Smooth muscle cell (in vitro differentiated cells): Measurements from ENCODE around the gene DMKN. TPM values are rescaled to one million over a fixed set of nuclear protein-coding genes. Genes with fewer than 3 reads are reported as not detected.

Source experiments
- DNase-seq: peaks from one replicate; lab custom pipeline; 2025; ENCODE audit not compliant: unreplicated experiment; lab: John Stamatoyannopoulos, UW
- H2AFZ ChIP-seq: fragments of 200-600 bp; sonication (generic); 2 replicates; pipeline ENCODE4 v1.6.0; 2016; ENCODE audit warnings: antibody characterized with exemption, low read depth, mild to moderate bottlenecking
- H3F3A ChIP-seq: fragments of 200-600 bp; sonication (generic); 2 replicates; pipeline ENCODE4 v1.6.0; 2017; ENCODE audit warnings: antibody characterized with exemption, low read depth
- H3K27ac ChIP-seq: fragments of 200-600 bp; sonication (generic); 2 replicates; pipeline ENCODE4 v1.5.1; 2016; ENCODE audit warnings: low read depth, mild to moderate bottlenecking
- H3K27me3 ChIP-seq: fragments of 200-600 bp; sonication (generic); 2 replicates; pipeline ENCODE4 v1.6.1; 2016; ENCODE audit warnings: low read depth, mild to moderate bottlenecking
- H3K36me3 ChIP-seq: fragments of 200-600 bp; sonication (generic); 2 replicates; pipeline ENCODE4 v1.5.1; 2016; ENCODE audit warnings: low read depth
- H3K4me1 ChIP-seq: fragments of 200-600 bp; sonication (generic); 2 replicates; pipeline ENCODE4 v1.5.1; 2016; ENCODE audit warnings: low read depth
- H3K4me2 ChIP-seq: fragments of 200-600 bp; sonication (generic); 2 replicates; pipeline ENCODE4 v1.6.0; 2016; ENCODE audit warnings: mild to moderate bottlenecking
- H3K4me3 ChIP-seq: fragments of 200-600 bp; sonication (generic); 2 replicates; pipeline ENCODE4 v1.5.1; 2016; ENCODE audit warnings: mild to moderate bottlenecking
- H3K79me2 ChIP-seq: fragments of 200-600 bp; sonication (generic); 2 replicates; pipeline ENCODE4 v1.6.0; 2016; ENCODE audit warnings: low read depth, mild to moderate bottlenecking
- H3K9ac ChIP-seq: fragments of 200-600 bp; sonication (generic); 2 replicates; pipeline ENCODE4 v1.6.0; 2016; ENCODE audit warnings: low read depth
- H3K9me3 ChIP-seq: fragments of 200-600 bp; sonication (generic); replicated peaks from 2 replicates; pipeline ENCODE4 v1.5.1; 2016; ENCODE audit warnings: low read depth
- H4K20me1 ChIP-seq: fragments of 200-600 bp; sonication (generic); 2 replicates; pipeline ENCODE4 v1.6.0; 2016; ENCODE audit warnings: low read depth
- CTCF ChIP-seq: fragments of 200-600 bp; sonication (generic); IDR thresholded peaks from 2 replicates; pipeline ENCODE4 v1.5.1; 2017; ENCODE audit warnings: borderline replicate concordance, mild to moderate bottlenecking, antibody characterized with exemption; ENCODE audit not compliant: insufficient read depth, poor library complexity, severe bottlenecking
- WGBS: methylation state at CpG from one replicate; pipeline ENCODE4 v1.1.7; 2016; ENCODE audit warnings: low lambda C conversion rate; 5-methylcytosine and 5-hydroxymethylcytosine counted together
- polyA plus RNA-seq: library from polyadenylated mRNA; unstranded; fragments of >200 nt; fragmentation: Nextera tagmentation; extraction: Ambion mirVana; gene quantifications from 2 replicates; pipeline ENCODE4 v1.2.1, GENCODE V29; 2016
- total RNA-seq: library from RNA; depleted of rRNA; stranded (reverse); fragments of >200 nt; gene quantifications from 2 replicates; pipeline ENCODE4 v1.2.3, GENCODE V29; 2014

DMKN gene
- total and polyA plus RNA-seq, 2 experiments from 2014 or later, result 31.2 to 132 TPM

DNA sequence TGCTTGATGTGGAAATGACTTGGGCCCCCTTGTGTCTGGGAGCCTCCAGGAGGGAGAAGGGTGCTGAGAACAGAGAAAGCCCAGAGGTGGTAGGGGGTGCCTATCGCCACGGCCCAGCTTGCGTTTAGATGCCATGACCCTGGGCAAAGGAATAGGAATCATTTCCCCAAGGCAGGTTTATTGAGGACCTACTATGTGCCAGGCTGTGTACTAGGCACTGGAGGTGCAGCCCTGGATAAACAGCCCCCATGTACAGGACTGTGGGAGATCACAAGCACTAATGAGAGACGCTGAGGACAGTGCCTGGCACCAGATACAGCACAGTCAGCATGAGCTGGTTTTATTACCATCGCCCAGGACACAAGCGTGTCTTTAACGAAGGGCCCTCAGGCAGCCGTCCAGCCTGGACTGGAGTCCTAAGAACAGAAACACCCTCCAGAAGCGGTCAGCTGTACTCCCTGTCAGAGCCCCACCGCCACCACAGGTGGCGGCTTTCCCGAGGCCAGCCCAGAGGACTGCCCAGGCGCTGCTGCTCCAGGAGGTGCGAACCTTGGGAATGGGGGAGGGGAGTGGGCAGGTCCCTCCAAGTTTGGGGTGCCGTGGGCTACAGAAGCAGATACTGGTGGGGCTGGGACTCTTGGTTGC lies 36.6 kb upstream of the DMKN start:
- 93% methylated on average over 15 of the region's 15 CpGs for WGBS
- H3K9me3 ChIP-seq, result no peaks in the 10 kb centered on the region
- no peaks in the 10 kb centered on the region for H4K20me1 ChIP-seq
- no peak overlapping the region for H2AFZ ChIP-seq
- no peak overlapping the region for H3K27ac ChIP-seq
- H3K4me1 ChIP-seq, result peaks cover 8% of the 10 kb centered on the region
- H3K9ac ChIP-seq, result no peak overlapping the region
- no peak overlapping the region for H3K4me2 ChIP-seq
- no peaks in the 10 kb centered on the region for H3F3A ChIP-seq
- no peaks in the 10 kb centered on the region for H3K27me3 ChIP-seq
- no peaks in the 10 kb centered on the region for H3K36me3 ChIP-seq
- no peak for DNase-seq
- TF ChIP-seq CTCF, result no peak
- peaks cover 11% of the 10 kb centered on the region for H3K79me2 ChIP-seq
- H3K4me3 ChIP-seq, result no peak overlapping the region

- no peak overlapping the region for H3K9ac ChIP-seq
- H3K27ac ChIP-seq, result no peak overlapping the region
- no peaks in the 10 kb centered on the region for H3F3A ChIP-seq
- H3K4me3 ChIP-seq, result no peak overlapping the region
- WGBS, result 28% methylated on average over 6 of the region's 6 CpGs
- H4K20me1 ChIP-seq, result no peaks in the 10 kb centered on the region
- no peaks in the 10 kb centered on the region for H3K27me3 ChIP-seq
- DNase-seq, result no peak
- peaks cover 11% of the 10 kb centered on the region for H3K79me2 ChIP-seq
- peaks cover 14% of the 10 kb centered on the region for H3K4me1 ChIP-seq
- peak; percentile 71 for TF ChIP-seq CTCF
- H3K9me3 ChIP-seq, result no peaks in the 10 kb centered on the region
- no peak overlapping the region for H2AFZ ChIP-seq
- no peaks in the 10 kb centered on the region for H3K36me3 ChIP-seq
- H3K4me2 ChIP-seq, result no peak overlapping the region
Observed at GRCh38 chr19:35549174-35549788, 35.8 kb upstream of the DMKN start.

DNA sequence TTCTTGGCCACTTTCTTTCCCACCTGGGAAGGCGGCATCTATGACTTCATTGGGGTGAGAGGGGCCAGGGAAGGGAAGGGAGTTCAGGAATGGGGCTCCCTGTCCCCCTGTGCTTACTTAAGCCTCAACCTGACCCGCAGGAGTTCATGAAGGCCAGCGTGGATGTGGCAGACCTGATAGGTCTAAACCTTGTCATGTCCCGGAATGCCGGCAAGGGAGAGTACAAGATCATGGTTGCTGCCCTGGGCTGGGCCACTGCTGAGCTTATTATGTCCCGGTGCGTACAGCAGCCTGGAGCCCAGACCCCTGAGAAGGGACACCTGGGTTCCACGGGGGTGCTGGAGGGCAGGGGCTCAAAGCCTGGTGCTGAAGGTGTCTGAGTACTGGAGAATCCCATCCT lies 33.1 kb upstream of the DMKN start:
- Histone ChIP-seq H4K20me1 (no peaks in the 10 kb centered on the region), H3K27ac (no peak overlapping the region), H3K4me2 (peak overlapping the region; percentile 98), H3K79me2 (peaks cover 11% of the 10 kb centered on the region), H3F3A (no peaks in the 10 kb centered on the region), H3K36me3 (no peaks in the 10 kb centered on the region), H3K27me3 (no peaks in the 10 kb centered on the region), H2AFZ (no peak overlapping the region), H3K9ac (peak overlapping the region; percentile 88), H3K9me3 (no peaks in the 10 kb centered on the region), H3K4me3 (peak overlapping the region; percentile 88), H3K4me1 (peaks cover 15% of the 10 kb centered on the region)
- DNase-seq, result no peak
- TF ChIP-seq CTCF, result no peak
- WGBS, result 96% methylated on average over 8 of the region's 8 CpGs

DNA sequence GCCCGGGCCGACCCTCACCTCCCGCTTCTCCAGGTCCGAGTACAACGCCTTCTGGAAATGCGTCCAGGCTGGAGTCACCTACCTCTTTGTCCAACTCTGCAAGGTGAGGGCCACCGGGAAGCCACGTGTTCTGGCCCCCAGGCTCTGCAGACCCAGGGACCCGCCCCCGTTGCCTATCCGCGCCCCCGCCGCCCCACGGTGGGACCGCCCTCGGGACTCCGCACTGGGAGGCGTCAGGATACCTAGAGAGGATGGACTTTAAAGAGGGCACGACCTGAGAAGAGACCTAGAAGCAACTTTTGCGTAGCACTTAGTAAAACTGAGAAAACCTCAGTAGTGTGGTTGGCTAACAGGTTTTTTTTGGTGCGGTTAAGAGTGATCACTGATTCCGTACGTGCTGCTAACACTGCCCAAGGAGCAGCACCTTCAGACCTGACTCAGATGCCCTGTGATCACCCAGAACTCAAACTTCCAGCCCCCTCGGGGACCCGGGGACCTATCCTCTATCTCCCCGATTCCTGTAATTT lies 32.5 kb upstream of the DMKN start:
- TF ChIP-seq CTCF, result no peak
- H3K4me3 ChIP-seq, result peak overlapping the region; percentile 88
- H3K4me2 ChIP-seq, result peak overlapping the region; percentile 98
- H3K79me2 ChIP-seq, result peaks cover 11% of the 10 kb centered on the region
- H3K9ac ChIP-seq, result peak overlapping the region; percentile 88
- H3K27me3 ChIP-seq, result no peaks in the 10 kb centered on the region
- peak overlapping the region; percentile 92 for H2AFZ ChIP-seq
- H3F3A ChIP-seq, result no peaks in the 10 kb centered on the region
- no peaks in the 10 kb centered on the region for H3K36me3 ChIP-seq
- no peaks in the 10 kb centered on the region for H3K9me3 ChIP-seq
- no peaks in the 10 kb centered on the region for H4K20me1 ChIP-seq
- 6% methylated on average over 27 of the region's 27 CpGs for WGBS
- DNase-seq, result no peak
- H3K27ac ChIP-seq, result peak overlapping the region; percentile 55
- H3K4me1 ChIP-seq, result peaks cover 15% of the 10 kb centered on the region
